Vagina (tissue), 2 donors: ENCODE measurements around the gene SUSD5. TPM values are rescaled to one million over a fixed set of nuclear protein-coding genes. Genes with fewer than 3 reads are reported as not detected.
"Not testable (repeated sequence)": the region's sequence is repeated elsewhere in the genome, so short reads cannot be mapped to it uniquely, and the experiment has no call there.

Experiments used
- DNase-seq, 2 donors: peaks; one replicate each; pipeline ENCODE4 v3.0.0-alpha.2; 2017; ENCODE audit errors: extremely low spot score in 2 of 2
- H3K27ac ChIP-seq: fragments of 200-600 bp; sonication (generic); one replicate; pipeline ENCODE4 v1.5.1; 2019
- H3K27me3 ChIP-seq: fragments of 200-600 bp; sonication (generic); one replicate; pipeline ENCODE4 v1.5.1; 2019
- H3K36me3 ChIP-seq, 2 donors: fragments of 200-600 bp; sonication (generic); one replicate each; pipeline ENCODE4 v1.5.1; 2017 to 2019
- H3K4me1 ChIP-seq: fragments of 200-600 bp; sonication (generic); one replicate; pipeline ENCODE4 v1.5.1; 2019
- H3K4me3 ChIP-seq, 2 donors: fragments of 200-600 bp; sonication (generic); 1 replicate in 1 of 2; 2 replicates in 1 of 2; pipeline ENCODE4 v1.5.1; 2016 to 2019
- H3K9me3 ChIP-seq: fragments of 200-600 bp; sonication (generic); one replicate; pipeline ENCODE4 v1.5.1; 2019
- POLR2A ChIP-seq, 2 donors: fragments of 450-650 bp; IDR thresholded peaks; one replicate each; pipeline ENCODE4 v1.6.1; 2017; ENCODE audit warnings: antibody characterized with exemption in 2 of 2, mild to moderate bottlenecking in 2 of 2, moderate library complexity in 2 of 2
- POLR2AphosphoS5 ChIP-seq, 2 donors: sonication (generic); formaldehyde crosslinking; IDR thresholded peaks; one replicate each; pipeline ENCODE4 v1.9.0; 2017; ENCODE audit warnings: antibody characterized with exemption in 2 of 2, mild to moderate bottlenecking in 2 of 2, low read depth in 1 of 2; ENCODE audit not compliant: insufficient read depth in 1 of 2
- intact Hi-C: fragments of 100-400 bp; cut with DNase I; formaldehyde crosslinking; loops from one replicate; pipeline ENCODE4 v1.15.1; 2023
- total RNA-seq: library from RNA; depleted of rRNA; stranded (reverse); fragments of >200 nt; gene quantifications from one replicate; pipeline ENCODE4 v1.2.3, GENCODE V29; 2016
- TF ChIP-seq, protein P1 (sequence below), 3 experiments: fragments of 450-650 bp in 2 of 3; fragments of 200-600 bp in 1 of 3; sonication (generic) in 1 of 3; IDR thresholded peaks; one replicate each; pipeline ENCODE4 v1.5.1; 2017 to 2019; ENCODE audit warnings: antibody characterized with exemption in 3 of 3, mild to moderate bottlenecking in 2 of 3, moderate library complexity in 2 of 3

Gene SUSD5
- total RNA-seq, 1 donor from 2014 or later: 0.98 TPM

DNA sequence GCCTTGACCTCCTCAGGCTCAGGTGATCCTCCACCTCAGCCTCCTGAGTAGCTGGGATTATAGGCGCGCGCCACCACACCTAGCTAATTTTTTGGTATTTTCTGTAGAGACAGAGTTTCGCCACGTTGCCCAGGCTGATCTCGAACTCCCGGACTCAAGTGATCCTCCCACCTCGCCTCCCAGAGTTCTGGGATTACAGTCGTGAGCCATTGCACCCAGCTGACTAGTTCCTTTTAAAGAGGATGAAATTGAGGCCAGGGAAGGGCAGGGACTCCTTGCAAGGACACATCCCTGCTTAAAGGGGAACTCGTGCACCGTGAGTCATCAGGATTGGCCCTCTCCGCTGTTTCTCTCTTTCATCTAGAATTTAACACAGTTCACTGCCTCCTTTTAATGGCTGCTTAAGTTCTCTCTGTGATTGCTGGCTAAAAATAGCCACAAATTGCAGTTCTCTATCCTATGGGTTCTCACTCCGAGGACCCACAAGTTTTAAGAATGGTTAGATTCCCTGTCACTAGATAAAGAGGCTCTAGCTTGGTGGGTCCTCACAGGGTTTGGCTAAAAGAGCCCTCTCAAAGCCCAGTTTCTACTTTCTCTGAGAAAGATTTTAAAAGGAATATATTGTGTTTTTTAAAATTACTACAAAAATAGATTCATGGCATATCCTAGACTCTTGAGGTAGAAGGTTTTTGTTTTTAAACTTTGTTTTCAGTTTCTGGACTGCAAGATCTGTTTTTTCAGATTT is 103.4 kb downstream of the SUSD5 start:
- Histone ChIP-seq H3K36me3 (no peaks in the 10 kb centered on the region), H3K4me1 (peaks cover 56% of the 10 kb centered on the region), H3K27ac (peak overlapping the region; percentile 94), H3K9me3 (no peaks in the 10 kb centered on the region), H3K4me3 (peak overlapping the region; percentile 68 to 87), H3K27me3 (no peaks in the 10 kb centered on the region)
- DNase-seq: peak in 1 of 2 donors; percentile 96
- TF ChIP-seq, protein P1, sequence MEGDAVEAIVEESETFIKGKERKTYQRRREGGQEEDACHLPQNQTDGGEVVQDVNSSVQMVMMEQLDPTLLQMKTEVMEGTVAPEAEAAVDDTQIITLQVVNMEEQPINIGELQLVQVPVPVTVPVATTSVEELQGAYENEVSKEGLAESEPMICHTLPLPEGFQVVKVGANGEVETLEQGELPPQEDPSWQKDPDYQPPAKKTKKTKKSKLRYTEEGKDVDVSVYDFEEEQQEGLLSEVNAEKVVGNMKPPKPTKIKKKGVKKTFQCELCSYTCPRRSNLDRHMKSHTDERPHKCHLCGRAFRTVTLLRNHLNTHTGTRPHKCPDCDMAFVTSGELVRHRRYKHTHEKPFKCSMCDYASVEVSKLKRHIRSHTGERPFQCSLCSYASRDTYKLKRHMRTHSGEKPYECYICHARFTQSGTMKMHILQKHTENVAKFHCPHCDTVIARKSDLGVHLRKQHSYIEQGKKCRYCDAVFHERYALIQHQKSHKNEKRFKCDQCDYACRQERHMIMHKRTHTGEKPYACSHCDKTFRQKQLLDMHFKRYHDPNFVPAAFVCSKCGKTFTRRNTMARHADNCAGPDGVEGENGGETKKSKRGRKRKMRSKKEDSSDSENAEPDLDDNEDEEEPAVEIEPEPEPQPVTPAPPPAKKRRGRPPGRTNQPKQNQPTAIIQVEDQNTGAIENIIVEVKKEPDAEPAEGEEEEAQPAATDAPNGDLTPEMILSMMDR (IDR thresholded peaks at IDR 0.05): no peak
- peak; percentile 74 to 83 for TF ChIP-seq POLR2AphosphoS5 (IDR thresholded peaks at IDR 0.05; ENCODE audit: insufficient read depth in 1 of 2, low read depth in 1 of 2)
- no peak for TF ChIP-seq POLR2A (IDR thresholded peaks at IDR 0.05)
- intact Hi-C loops: no loop called here

- peaks cover 50% of the 10 kb centered on the region for H3K4me1 ChIP-seq
- intact Hi-C loops: loop anchor here (1.0 kb wide), 1 partner anchor 327 kb away; no protein-coding TSS in a partner anchor
- TF ChIP-seq POLR2AphosphoS5 (IDR thresholded peaks at IDR 0.05; ENCODE audit: insufficient read depth in 1 of 2, low read depth in 1 of 2): no peak
- TF ChIP-seq POLR2A (IDR thresholded peaks at IDR 0.05): no peak
- TF ChIP-seq, protein P1 (IDR thresholded peaks at IDR 0.05): no peak
These were observed 104.0 kb downstream of the SUSD5 start for GRCh38 chr3:33114622-33115023.

GRCh38 chr3:33113772-33114621 is 104.6 kb downstream of the SUSD5 start, which contains the start of gene CRTAP:
Gene CRTAP (plus strand): TSS chr3:33114014. CDS start chr3:33114078, 64 bp downstream.
- H3K36me3 ChIP-seq: no peaks in the 10 kb centered on the region
- H3K4me3 ChIP-seq: peak within 1 kb of the TSS; percentile 68 to 87
- intact Hi-C loops: loop anchor here (1.0 kb wide), 1 partner anchor 327 kb away; no protein-coding TSS in a partner anchor
- TF ChIP-seq POLR2A (IDR thresholded peaks at IDR 0.05) (peak in 1 of 2 donors; percentile 45), POLR2AphosphoS5 (IDR thresholded peaks at IDR 0.05; ENCODE audit: insufficient read depth in 1 of 2, low read depth in 1 of 2) (peak in 1 of 2 donors; percentile 2)
- TF ChIP-seq, protein P1 (IDR thresholded peaks at IDR 0.05): no peak
- H3K9me3 ChIP-seq: no peaks in the 10 kb centered on the region
- peaks cover 44% of the 10 kb centered on the region for H3K4me1 ChIP-seq
- DNase-seq: peak in 1 of 2 donors; percentile 97
- peak within 1 kb of the TSS; percentile 94 for H3K27ac ChIP-seq
- H3K27me3 ChIP-seq: no peaks in the 10 kb centered on the region

More at GRCh38 chr3:33114622-33115023, 104.0 kb downstream of the SUSD5 start:
- Histone ChIP-seq H3K36me3 (no peaks in the 10 kb centered on the region), H3K9me3 (no peaks in the 10 kb centered on the region), H3K4me3 (peak overlapping the region; percentile 68 to 87), H3K27ac (peak overlapping the region; percentile 94), H3K27me3 (no peaks in the 10 kb centered on the region)
- DNase-seq: no peak

GRCh38 chr3:33111581-33111980 is 107.0 kb downstream of the SUSD5 start:
- peaks cover 24% of the 10 kb centered on the region for H3K4me1 ChIP-seq
- no peak for DNase-seq
- no peaks in the 10 kb centered on the region for H3K36me3 ChIP-seq
- TF ChIP-seq POLR2A (IDR thresholded peaks at IDR 0.05) (no peak), POLR2AphosphoS5 (IDR thresholded peaks at IDR 0.05; ENCODE audit: insufficient read depth in 1 of 2, low read depth in 1 of 2) (no peak)
- TF ChIP-seq, protein P1 (IDR thresholded peaks at IDR 0.05): no peak
- no peaks in the 10 kb centered on the region for H3K9me3 ChIP-seq
- intact Hi-C loops: no loop called here
- H3K4me3 ChIP-seq: no peak overlapping the region
- no peak overlapping the region for H3K27ac ChIP-seq
- no peaks in the 10 kb centered on the region for H3K27me3 ChIP-seq

DNA sequence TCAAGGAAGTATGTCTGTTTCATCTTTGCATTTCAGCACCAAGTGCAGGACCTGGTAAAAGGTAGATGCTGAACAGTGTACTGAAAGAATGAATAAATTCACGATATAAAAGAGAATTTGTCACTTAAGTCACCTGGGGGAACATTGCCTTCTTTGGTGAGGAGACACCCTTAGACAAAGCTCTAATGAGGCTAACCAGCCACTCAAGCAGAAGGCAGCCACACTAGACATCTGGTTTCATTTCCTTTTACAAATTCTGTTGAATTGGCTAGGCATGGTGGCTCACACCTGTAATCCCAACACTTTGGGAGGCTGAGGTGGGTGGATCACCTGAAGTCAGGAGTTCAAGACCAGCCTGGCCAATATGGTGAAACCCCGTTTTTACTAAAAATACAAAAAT is 111.8 kb downstream of the SUSD5 start:
- intact Hi-C loops, H3K9me3 ChIP-seq, DNase-seq, H3K4me3 ChIP-seq, H3K27ac ChIP-seq, H3K36me3 ChIP-seq, H3K4me1 ChIP-seq, H3K27me3 ChIP-seq: not testable (repeated sequence)
